Cerebellar nuclear complex (tissue), 1 donor: ENCODE results near the gene BSCL2.
A peak's percentile ranks its signal among the peaks of the same experiment; 100 is the strongest.
"Not testable (repeated sequence)": the region's sequence is repeated elsewhere in the genome, so short reads cannot be mapped to it uniquely, and the experiment has no call there.

Source experiments
- DNase-seq, 2 experiments: peaks; one replicate each; lab custom pipeline; 2025; lab: John Stamatoyannopoulos, UW

BSCL2 gene

DNA sequence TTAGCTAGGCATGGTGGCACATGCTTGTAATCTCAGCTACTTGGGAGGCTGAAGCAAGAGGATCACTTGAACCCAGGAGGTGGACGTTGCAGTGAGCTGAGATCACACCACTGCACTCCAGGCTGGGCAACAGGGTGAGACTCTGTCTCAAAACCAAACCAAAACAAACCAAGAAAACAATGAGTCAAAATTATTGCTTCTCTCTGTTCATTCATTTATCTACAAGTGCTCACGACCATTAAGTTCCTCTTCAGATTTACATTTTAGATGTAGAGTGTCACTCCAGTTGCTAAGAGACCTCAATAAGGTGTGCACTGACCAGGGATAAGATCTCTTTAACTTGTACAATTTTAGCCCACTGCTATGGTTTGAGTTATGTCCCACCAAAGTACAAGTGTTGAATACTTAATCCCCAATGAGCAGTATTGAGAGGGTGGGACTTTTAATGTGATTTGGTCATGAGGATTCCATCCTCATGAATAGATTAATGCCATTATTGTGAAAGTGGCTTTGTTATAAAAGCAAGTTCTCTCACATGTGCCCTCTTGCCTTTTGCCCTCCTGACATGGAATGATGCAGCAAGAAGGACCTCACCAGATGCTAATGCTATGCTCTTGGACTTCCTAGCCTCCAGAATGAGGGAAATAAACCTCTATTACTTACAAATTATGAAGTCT, 12.2 kb upstream of the BSCL2 start:
- no peak for DNase-seq

DNA sequence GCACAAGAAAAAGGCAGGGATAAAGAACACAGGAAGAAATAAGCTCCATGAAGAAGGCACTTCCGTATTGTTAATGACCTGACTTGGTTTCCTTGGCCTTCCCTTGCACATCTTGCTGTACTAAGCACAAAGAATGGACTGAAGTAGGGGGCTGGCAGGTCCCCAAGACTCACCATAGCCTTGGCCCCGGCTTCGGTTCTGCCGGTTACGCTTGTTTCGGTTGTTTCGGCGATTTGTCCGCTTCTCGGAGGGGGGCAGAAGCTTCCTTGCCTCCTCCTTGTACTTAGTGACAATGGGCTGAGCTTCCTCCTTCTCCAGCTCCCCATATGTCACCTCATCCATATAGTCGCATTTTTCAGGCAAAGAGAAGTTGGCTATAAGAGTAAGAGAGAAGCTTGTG, 9.6 kb upstream of the BSCL2 start:
- DNase-seq: no peak

DNA sequence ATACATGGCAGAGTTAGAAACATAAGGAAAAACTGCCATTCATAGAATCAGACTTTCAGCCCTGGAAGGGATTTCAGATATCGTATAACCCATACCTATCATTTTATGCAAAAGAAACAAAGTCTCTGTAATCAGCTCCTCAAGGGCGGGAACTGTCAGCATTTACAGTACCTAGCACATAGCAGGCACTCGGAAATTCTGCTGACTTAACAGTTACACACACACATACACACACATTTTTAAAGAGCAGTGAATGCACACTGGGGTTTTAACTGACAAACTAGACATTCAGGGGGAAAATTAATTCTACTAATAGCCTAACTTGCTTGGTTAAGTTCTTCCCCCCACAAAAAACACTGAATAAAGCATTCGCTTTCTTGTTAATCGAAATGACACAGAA, 9.0 kb upstream of the BSCL2 start:
- no peak for DNase-seq

DNA sequence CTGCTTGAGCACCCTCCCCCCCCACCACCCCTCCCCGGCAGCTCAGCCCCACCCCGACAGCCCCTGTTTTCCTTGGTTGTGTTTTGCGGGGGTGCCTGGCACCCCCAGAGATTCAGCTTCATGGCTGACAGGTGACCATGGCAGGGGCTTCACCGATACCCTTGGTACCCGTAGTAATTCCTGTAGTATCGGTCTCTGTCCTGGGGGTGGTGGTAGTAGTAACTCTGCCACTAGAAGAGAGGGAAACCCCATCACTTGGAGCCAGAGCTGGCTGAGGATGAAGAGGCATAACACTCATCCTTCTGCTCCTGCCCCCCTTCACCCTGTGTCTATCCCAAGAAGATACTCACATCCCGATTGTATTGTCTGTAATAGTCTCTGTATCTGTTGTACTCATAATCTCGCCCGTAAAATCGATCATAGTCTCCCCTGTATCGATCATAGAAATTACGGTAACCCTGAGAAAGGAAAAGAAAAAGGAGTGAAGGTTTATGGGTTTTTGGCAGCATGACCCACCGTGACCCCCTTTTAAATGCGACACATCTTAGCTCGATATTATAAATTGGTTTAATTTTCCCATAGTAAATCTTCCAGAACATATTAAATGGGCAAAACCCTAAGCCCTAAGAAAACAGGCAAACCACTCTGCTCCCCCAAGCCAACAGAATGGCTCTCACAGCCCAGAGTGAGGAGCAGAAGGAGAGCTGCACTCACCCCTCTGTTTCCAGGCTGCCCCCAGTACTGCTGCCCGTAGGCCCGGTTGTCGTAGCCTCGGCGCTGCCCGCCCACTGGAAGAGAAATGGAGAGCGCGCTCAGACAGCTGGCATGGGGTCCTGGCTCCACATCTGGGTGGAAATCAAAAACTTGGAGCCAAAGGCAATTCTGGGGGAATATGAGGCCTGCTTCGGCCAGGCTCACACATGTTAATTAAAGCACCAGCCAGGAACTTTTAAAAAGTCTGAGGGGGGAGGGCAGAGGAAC, 8.2 kb upstream of the BSCL2 start:
- no peak for DNase-seq

DNA sequence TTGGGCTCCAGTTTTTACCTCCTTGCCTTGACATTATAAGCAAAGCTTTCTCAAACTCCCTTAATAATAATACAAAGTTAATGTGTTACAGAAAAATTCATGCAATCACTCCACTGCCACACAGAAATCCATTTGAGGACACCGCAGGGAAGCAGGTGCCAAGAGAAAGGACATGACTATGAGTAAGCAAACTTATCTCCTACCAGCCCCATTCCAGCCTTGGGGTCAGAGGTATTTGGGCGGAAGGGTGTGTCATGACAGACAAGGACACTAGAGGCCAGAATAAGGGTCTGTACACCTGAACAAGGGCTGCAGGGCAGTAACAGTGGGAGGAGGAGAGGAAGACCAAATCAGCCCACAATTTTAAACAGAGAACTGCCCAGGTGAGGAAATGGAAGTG, 6.1 kb upstream of the BSCL2 start:
- DNase-seq: no peak

DNA sequence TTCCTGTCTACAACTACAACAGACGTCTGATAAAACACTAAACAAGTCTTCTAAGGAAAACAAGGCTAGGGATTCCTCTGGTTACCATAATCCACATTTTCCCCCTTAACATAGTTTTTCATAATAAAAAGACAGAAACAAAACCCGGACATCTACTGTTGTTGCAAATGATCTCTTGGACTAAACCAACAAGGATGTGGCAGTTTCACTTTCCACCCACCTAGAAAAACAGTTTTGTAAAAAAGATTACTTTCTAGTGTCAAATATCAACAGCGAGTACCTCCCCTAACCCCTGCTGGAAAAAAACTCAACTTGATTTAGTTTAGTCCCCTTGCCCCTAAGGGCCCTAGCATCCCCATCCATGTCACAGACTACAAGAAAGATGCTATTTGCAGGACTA, 5.6 kb upstream of the BSCL2 start:
- DNase-seq: no peak

DNA sequence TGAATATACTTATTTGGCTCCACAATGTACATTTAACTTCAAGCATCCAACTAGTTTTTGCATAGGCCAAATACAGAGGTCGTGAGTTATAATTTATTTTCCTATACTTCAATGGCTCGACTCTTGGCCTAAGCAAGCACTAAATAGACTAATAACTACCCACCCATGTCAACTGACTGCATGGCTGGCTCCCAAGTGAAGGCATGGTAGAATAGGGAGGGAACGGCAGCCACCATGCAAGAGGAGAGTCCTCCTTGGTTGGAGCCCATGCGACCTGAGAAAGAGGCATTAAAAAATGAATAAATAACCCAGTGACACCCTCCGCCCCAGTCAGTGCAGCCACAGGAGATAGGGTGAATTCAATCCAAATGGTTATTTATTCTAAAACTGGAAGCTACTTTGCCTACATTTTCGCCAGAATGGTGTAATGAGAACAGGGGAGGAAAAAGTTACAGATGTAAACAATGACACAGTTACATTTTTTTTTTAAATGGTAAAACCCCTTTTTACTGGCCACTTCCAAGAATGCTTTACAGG, 5.1 kb upstream of the BSCL2 start:
- DNase-seq: no peak

DNA sequence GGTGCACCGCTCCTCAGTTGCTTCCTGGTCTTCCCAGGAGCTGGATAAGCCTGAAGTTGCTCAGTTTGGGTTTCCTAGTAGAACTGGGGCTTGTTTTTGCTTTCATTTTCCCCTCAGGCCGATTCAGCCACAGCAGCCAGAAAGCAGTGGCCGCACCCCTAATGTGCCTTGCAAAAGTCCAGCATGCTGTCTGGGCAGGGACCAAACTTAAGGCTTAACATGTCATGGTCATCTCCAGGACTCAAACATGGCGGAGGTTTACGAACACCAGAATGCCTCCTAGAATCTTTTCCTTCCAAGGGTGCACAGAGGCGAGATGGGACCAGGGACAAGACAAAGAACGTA, 2.7 kb upstream of the BSCL2 start:
- no peak for DNase-seq

DNA sequence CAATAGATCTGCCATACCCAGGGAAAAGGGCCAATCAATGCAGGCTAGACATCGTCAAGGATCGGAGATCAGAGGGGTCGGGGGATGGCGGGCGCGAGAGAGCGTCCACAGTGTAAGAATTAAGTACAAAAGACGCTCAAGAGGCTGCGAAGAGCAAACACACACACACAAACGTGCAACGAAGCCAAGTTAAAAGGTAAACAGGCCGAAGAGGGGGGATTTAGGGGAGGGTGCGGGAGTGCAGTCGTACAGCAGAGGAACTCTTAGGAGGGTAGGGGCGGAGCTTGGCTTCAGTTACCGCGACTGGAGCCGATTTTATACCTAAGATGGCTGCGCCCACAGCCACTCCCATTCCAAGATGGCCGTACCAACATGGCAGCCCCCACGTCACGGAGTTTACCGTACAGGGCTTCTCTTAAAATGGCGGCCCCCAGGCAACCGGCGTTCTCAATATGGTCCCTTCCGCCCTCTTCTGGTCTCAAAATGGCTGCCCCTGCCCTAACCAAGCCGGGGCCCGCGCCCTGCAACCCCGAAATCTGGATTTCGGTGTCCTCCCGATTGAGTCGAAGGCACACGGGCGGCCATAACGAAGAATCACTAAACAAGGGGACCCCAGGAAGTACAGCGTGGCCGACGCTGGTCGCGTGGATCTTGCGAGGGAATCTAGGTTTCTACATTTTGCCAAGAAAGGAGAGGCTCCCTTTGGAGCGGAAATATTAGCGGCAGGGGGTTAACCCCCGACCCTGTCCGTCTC, 2.2 kb upstream of the BSCL2 start:
- DNase-seq: peak; percentile 83 to 84

DNA sequence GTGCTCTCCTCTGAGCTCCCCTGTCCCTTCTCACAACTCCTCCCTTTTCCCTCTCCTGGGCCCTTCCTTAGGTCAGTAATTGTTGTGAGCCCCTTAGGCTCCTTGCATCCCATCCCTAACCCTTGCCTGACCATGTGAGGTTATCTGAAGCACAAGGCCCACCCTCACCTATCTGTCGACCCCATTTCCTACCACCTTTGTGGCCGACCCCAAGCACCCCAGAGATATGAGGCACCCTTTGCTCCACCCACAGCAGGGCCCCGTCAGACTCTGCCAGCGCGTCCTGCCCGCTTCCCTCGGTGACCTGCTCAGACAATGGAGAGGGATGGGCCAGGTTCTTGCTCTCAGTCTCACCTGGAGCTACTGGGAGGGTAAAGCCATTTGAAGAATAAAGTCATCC, 1.6 kb upstream of the BSCL2 start:
- DNase-seq: peak in 1 of 2 experiments; percentile 24

DNA sequence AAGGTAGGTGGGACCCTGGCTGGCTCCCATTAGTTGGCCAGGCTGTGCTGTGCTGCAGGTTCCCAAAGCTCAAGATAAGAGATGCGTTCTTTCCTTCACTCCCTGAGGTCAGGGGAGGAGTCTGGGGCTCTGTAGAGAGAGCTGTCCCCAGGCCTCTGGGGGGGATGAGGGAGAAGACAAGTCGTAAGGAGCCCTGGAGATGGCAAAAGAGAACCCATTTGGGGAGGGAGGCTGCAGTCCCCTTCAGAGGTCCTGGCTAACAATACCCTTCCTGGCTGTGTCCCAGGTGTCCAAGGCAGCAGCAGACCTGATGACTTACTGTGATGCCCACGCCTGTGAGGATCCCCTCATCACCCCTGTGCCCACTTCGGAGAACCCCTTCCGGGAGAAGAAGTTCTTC, 1.2 kb upstream of the BSCL2 start:
- DNase-seq: no peak

DNA sequence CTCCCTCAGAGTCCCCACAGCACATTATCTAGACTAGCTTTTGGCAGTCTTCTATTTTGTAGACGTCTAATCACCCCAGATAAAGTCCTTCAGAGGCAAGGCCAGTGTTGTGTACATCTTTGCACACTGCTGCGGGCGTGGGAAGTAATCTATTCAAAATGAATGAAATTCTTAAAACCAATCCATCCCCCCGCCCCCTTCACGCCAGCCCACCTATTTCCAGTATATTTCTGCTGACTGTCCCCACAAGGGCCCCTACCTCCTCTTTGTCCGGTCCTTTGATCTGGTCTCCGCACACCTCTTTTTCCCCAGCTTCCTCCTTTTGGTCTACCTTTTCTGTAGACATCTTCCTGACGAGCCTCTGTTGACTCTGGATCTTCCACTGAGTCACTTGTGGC, 375 bp downstream of the BSCL2 start:
- no peak for DNase-seq

DNA sequence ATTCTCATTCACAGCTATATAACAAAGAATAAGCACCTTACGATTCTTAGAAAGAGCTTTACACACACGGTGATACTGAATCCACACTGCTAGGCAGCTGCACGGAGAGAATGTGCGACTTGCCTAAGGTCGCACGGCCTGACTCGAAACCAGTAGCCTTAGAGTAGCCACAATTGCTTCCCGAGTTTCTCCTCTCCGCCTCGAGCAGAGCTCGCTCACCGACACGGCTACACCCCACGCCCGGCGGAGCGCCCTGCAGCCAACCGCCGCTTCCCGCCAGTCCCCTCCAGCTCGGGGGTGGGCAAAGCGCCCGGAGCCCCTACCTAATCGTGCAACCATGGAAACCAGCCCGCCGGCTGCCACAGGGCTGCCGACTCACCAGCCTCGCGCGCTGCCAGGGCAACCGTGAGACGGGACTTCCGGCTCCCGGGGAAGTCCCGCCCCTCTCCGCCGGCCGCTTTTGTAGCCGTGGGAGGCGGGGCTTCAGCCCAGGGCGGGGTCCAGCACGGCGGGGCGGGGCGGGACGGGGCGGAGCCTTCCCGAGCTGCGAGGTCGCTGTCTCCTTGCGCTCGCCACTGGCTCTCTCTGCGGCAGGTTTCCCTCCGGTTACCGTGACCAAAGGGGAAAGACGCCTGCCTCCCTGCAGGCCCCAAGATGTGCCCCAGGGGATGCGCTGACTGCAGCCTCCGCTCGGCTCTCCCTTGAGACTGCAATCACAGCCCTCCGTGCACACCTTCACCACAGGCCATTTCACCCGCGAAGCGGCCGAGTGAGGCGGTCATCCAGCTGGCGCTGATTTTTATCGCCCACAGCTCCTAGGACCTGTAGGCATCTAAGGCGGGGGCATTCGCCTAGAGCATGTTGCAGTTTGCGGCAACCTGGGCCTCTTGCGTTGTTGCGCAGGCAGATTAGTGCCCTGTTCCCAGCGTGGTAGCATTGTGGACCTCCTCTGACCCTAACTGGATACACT, 1.1 kb downstream of the BSCL2 start:
- DNase-seq: peak; percentile 40 to 70

DNA sequence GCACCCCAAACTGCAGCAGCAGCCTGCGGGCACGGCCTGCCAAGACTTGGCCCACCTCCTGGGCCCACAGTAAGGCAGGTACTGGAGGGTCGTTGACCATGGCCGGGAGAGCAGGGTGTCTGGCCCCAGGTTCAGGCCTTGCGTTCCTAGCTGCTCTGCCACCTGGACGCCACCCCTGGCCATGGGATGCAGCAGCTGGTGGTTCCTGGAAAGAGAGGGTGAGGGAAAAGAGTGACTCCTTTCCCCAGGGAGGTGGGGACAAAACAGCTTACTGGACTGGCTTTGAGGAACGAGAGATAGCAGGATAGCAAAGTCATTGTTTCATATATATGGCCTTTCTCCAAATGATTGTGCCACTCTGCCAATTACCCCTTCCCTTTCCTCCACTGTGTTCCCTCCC, 1.8 kb downstream of the BSCL2 start:
- no peak for DNase-seq

DNA sequence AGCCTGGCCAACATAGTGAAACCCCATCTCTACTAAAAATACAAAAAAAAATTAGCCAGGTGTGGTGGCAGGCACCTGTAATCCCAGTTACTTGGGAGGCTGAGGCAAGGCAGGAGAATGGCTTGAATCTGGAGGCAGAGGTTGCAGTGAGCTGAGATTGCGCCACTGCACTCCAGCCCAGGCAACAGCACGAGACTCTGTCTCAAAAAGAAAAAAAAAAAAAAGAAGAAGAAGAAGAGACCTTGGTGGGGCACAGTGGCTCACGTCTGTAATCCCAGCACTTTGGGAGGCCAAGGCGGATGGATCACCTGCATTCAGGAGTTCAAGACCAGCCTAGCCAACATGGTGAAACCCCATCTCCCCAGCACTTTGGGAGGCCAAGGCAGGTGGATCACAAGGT, 3.3 kb downstream of the BSCL2 start:
- not testable (repeated sequence) for DNase-seq

DNA sequence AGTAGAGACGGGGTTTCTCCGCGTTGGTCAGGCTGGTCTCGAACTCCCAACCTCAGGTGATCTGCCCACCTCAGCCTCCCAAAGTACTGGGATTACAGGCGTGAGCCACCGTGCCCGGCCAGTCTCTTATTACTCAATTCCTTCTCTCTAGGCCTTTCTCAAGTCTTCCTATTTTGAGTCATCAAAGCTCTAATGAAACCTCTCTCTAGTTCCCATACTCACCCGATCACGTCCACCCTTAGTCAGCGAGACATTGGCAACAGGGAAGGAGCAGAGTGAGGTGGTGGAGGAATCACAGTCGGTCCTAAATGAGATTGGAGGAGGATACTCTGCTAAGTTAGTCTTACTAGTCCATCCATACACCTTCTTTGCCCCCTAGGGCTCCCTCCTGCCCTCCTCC, 5.0 kb downstream of the BSCL2 start:
- DNase-seq: no peak

DNA sequence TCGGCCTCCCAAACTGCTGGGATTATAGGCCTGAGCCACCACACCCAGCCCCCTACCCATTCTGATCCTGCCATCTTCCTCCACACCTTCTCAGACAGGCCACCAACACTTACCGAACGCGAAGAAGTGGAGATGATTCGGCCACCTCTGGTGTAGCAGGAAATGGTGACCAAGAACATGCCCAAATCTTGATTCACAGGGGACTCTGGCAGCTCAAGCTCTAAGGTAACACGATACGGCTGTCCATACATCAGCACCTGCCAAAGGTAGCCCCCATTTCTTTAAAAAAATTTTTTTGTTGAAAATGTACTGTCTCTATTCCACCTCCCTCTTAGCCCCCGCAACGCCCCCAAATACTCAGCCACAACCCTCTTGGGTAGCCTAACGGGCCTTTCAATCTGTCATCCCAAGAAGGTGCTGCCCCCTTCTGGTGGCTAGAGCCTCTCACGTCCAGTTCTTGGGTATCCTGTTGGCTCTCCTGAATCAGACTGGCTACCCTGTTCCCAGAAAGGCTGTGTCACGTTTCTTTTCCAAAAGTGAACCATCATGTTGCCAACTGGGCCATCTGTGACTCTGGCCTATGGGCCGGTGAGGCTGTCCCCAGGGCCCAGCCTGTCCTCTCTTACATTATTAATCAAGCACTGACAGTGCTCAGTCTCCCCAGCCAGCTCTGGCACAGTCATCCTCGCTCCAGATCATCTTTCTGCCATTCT, 12.6 kb downstream of the BSCL2 start:
- peak; percentile 75 to 76 for DNase-seq

DNA sequence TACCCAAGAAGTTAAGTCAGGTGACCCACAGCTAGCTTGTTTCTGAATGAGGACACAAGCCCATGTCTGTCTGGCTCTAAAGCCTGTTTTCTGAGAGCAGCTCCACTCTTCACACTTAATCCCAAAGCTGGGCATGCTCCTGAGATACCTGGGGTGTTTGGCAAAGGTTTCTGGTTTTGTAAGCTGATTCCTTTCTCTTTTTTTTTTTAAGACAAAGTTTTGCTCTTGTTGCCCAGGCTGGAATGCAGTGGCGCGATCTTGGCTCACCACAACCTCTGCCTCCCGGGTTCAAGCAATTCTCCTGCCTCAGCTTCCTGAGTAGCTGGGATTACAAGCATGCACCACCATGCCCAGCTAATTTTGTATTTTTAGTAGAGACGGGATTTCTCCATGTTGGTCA, 13.6 kb downstream of the BSCL2 start:
- DNase-seq: not testable (repeated sequence)

DNA sequence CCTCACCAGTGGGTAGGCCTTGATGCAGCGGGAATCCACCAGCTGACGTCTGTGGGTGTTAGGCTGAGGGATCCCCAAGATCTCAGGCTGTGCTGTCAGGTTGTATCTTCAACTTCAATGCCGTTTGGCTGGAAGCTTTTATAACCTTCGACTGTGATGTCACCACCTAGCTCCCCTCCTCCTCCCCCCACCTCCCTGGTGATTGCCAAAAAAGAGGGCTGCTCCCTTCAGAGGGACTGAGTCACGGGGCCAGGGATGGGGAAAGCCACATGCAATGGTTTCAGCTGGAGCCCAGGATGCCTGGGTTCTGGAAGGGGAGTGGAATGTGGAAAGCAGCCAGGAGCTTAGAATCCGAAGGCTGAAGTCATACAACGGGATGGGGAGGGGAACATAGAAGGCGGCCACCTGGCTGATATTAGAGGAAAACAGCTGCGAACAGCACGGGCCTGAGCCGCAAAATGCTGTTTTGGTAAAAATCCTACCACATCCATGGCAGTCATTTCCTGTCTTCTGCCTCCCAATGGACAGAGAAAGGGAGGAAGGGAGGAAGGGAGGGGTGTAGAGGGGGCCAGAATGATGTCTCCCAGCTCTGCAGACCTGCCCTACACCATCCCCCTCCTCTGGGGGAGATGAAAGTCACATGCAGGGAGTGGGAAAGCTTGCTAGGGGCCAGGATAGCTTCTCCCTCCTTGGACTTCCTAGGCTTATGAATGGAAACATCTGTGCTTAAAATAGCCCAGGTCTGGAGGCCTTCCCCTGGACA, 17.6 kb downstream of the BSCL2 start, which contains the start of gene LRRN4CL:
Gene LRRN4CL (minus strand): TSS at position 110 of the 763 bp plus-strand sequence. CDS start 1,022 bp downstream, outside the sequence.
- DNase-seq: no peak

DNA sequence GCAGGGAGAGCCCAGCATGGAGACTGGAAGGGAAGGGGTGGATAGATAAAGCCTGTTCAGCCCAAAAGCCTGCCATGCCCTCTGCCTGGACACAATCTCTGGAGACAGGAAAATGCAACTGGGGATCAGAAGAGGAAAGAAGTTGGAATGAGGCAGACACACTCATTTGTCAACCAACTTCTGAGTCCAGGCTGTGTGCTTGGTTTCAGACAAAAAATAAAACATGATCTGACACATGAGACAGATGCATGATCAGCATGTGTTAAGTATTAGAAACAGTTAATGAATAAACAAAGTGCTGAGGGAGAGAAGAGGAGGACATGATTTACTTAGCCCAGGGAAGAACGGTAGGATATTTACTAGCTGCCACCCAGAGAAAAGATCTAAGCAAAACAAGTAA, 18.7 kb downstream of the BSCL2 start:
- no peak for DNase-seq
